RKO (cell line): ENCODE results near the gene SET.
"Not testable (repeated sequence)": the region's sequence is repeated elsewhere in the genome, so short reads cannot be mapped to it uniquely, and the experiment has no call there.

ENCODE experiments used
- DNase-seq: peaks from one replicate; pipeline ENCODE4 v3.0.0-alpha.2; 2016; ENCODE audit warnings: low spot score

The SET gene

GRCh38 chr9:128688501-128689292 lies at the start of gene SET:
Gene SET (plus strand): TSS chr9:128689222. CDS start chr9:128689583, 361 bp downstream.
- peak; percentile 97 for DNase-seq

- no peak for DNase-seq
Measured at GRCh38 chr9:128640603-128641002, 48.4 kb upstream of the SET start.

- DNase-seq = no peak
Measured at GRCh38 chr9:128642675-128643245, 46.3 kb upstream of the SET start.

- no peak for DNase-seq
Measured at GRCh38 chr9:128643519-128644300, 45.3 kb upstream of the SET start.

- DNase-seq = not testable (repeated sequence)
Measured at GRCh38 chr9:128648206-128648605, 40.8 kb upstream of the SET start.

GRCh38 chr9:128651798-128652197 lies 37.2 kb upstream of the SET start:
- DNase-seq = no peak

GRCh38 chr9:128653908-128654307 lies 35.1 kb upstream of the SET start:
- DNase-seq = no peak

- no peak for DNase-seq
Measured at GRCh38 chr9:128654481-128654880, 34.5 kb upstream of the SET start.

GRCh38 chr9:128656416-128657343 lies 32.3 kb upstream of the SET start, which contains the start of gene DYNC2I2:
Gene DYNC2I2 (minus strand): TSS chr9:128656847. CDS start chr9:128656726, 121 bp downstream.
- DNase-seq = peak; percentile 98

- no peak for DNase-seq
Measured at GRCh38 chr9:128657344-128657704, 31.7 kb upstream of the SET start.

- no peak for DNase-seq
Measured at GRCh38 chr9:128657796-128658195, 31.2 kb upstream of the SET start.

- DNase-seq = peak; percentile 61
Measured at GRCh38 chr9:128666481-128666941, 22.5 kb upstream of the SET start.

GRCh38 chr9:128669786-128670185 lies 19.2 kb upstream of the SET start:
- DNase-seq = no peak

GRCh38 chr9:128675382-128675781 lies 13.6 kb upstream of the SET start:
- DNase-seq = no peak

GRCh38 chr9:128677794-128678193 lies 11.2 kb upstream of the SET start:
- DNase-seq = no peak

- DNase-seq = peak; percentile 79
Measured at GRCh38 chr9:128683340-128684064, 5.5 kb upstream of the SET start.

GRCh38 chr9:128684065-128684324 lies 5.0 kb upstream of the SET start:
- no peak for DNase-seq

GRCh38 chr9:128684325-128685199 lies 4.5 kb upstream of the SET start:
- DNase-seq = peak; percentile 100

- peak; percentile 81 for DNase-seq
Measured at GRCh38 chr9:128685636-128686489, 3.2 kb upstream of the SET start.
